ENCODE results near the gene KCTD13. TPM values are rescaled to one million over a fixed set of nuclear protein-coding genes. Genes with fewer than 3 reads are reported as not detected.

Gene KCTD13
- polyA plus RNA-seq, 1 experiment = 7.4 TPM

GRCh38 chr16:29958756-29959155 is 32.7 kb upstream of the KCTD13 start:
- POLR2A ChIA-PET = no interaction called here
- no peak overlapping the region for H3K4me3 ChIP-seq (ENCODE audit: low read depth, low read length)
- DNase-seq (ENCODE audit: low read depth, low spot score) = no peak
- no peaks in the 10 kb centered on the region for H3K27me3 ChIP-seq (ENCODE audit: control insufficient read depth, insufficient read depth, low read length)
- no peak overlapping the region for H3K27ac ChIP-seq (ENCODE audit: low read depth, low read length)
- CTCF ChIA-PET = no interaction called here
- no peaks in the 10 kb centered on the region for H3K9me3 ChIP-seq (ENCODE audit: control insufficient read depth, insufficient read depth, low read length)
- no peak for TF ChIP-seq CTCF (IDR thresholded peaks at IDR 0.05; ENCODE audit: low read depth, low read length)

DNA sequence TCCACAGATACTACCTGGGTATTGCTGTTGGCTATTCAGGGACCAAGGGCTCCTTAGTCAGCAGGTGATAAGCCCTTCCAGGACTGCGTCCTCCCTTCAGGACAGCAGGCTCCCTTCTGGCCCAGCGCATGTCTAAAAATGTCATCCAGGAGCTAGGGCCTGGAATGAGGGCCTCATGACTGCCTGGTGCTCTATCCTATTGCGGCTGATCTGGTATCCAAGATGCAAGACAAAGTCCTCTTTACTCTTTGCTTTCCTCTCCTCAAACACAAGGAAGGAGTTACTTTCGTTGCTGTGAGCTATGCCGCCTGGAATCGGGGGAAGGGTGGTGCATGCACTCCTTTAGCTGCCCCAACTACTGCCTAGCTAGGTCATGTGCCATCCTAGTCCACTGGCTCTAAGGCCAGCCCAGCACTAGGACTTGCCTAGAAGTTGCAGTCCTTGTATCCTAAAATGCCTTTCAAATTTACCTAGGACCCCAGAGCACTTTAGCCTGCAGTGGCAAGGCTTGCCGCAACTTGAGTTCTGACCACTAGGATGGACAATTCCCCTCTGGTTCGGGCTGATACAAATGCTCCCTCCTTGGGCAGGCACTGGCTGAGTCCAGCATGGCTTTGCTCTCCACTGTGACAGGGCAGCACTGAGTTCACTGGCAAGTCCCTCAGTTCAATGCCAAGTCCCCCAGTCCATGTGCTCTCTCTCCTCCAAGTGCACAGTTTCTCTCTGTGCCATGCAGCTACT is 25.8 kb upstream of the KCTD13 start:
- ChIA-PET POLR2A (interaction anchor here (1.0 to 1.5 kb wide), 2 partner anchors 10 to 26 kb away, joined by 3 to 4 read pairs; partner anchors contain the start of genes KCTD13 and TMEM219), CTCF (no interaction called here)
- Histone ChIP-seq H3K9me3 (ENCODE audit: control insufficient read depth, insufficient read depth, low read length) (no peaks in the 10 kb centered on the region; the same call in 1 of the 2 replicates), H3K4me3 (ENCODE audit: low read depth, low read length) (no peak overlapping the region), H3K27ac (ENCODE audit: low read depth, low read length) (no peak overlapping the region), H3K27me3 (ENCODE audit: control insufficient read depth, insufficient read depth, low read length) (no peaks in the 10 kb centered on the region)
- no peak for DNase-seq (ENCODE audit: low read depth, low spot score)
- TF ChIP-seq CTCF (IDR thresholded peaks at IDR 0.05; ENCODE audit: low read depth, low read length) = no peak

DNA sequence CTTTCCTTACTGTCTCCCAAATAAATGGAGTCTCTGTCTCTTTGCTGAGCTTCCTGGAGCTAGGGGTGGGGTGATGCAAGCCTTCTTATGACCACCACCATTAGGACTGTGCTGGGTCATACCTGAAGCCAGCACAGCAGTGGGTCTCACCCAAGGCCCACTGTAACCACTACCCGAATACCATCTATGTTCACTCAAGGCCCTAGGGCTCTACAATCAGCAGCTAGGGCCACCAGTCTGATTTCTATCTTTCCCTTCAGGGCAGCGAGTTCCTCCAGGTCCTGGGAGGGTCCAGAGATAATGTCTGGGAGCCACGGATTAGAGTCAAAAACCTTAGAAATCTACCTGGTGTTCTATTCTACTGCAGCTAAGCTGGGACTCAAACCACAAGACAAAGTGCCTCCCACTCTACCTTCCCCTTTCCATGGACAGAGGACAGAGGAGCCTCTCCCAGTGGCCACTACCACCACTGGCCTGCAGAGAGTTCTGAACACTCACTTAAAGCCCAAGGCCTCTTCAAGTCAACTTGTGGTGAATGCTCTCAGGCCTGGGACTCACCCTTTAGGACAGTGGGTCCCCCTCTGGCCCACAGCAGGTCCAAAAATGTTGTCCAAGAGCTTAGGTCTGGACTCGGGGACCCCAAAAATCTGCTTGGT is 24.9 kb upstream of the KCTD13 start:
- DNase-seq (ENCODE audit: low read depth, low spot score) = no peak
- H3K27ac ChIP-seq (ENCODE audit: low read depth, low read length) = no peak overlapping the region
- ChIA-PET POLR2A (interaction anchor here (1.0 to 1.5 kb wide), 2 partner anchors 11 to 25 kb away, joined by 3 to 4 read pairs; partner anchors contain the start of genes KCTD13 and TMEM219), CTCF (no interaction called here)
- no peak for TF ChIP-seq CTCF (IDR thresholded peaks at IDR 0.05; ENCODE audit: low read depth, low read length)
- no peaks in the 10 kb centered on the region for H3K27me3 ChIP-seq (ENCODE audit: control insufficient read depth, insufficient read depth, low read length)
- no peak overlapping the region for H3K4me3 ChIP-seq (ENCODE audit: low read depth, low read length)
- H3K9me3 ChIP-seq (ENCODE audit: control insufficient read depth, insufficient read depth, low read length) = no peaks in the 10 kb centered on the region; the same call in 1 of the 2 replicates

- TF ChIP-seq CTCF (IDR thresholded peaks at IDR 0.05; ENCODE audit: low read depth, low read length) = no peak
- no peak overlapping the region for H3K27ac ChIP-seq (ENCODE audit: low read depth, low read length)
- DNase-seq (ENCODE audit: low read depth, low spot score) = no peak
- ChIA-PET CTCF (no interaction called here), POLR2A (no interaction called here)
- H3K9me3 ChIP-seq (ENCODE audit: control insufficient read depth, insufficient read depth, low read length) = no peaks in the 10 kb centered on the region; the same call in 1 of the 2 replicates
- no peak overlapping the region for H3K4me3 ChIP-seq (ENCODE audit: low read depth, low read length)
- H3K27me3 ChIP-seq (ENCODE audit: control insufficient read depth, insufficient read depth, low read length) = no peaks in the 10 kb centered on the region
These were observed 21.9 kb upstream of the KCTD13 start for GRCh38 chr16:29947897-29948296.

Measured in AG04450 (cell line).